HCT116 (cell line): Measurements from ENCODE around the gene SCCPDH. TPM values are rescaled to one million over a fixed set of nuclear protein-coding genes. Genes with fewer than 3 reads are reported as not detected.

Experiments
- ATAC-seq: fragments of 200-7000 bp; cut with Tn5 transposase; 2 replicates; pipeline ENCODE4 v1.9.1; 2020; ENCODE audit warnings: mild to moderate bottlenecking, moderate library complexity
- BruUV-seq: library from RNA; stranded (reverse); fragments of 400-500 nt; replicated peaks from 2 replicates; lab custom pipeline; 2021; lab: Mats Ljungman, UMichigan
- CTCF ChIA-PET: fragments of 300-600 bp; sonication (Branson Sonifier 250); formaldehyde crosslinking; loops from one replicate; lab custom pipeline; 2021; ENCODE audit warnings: antibody characterized with exemption; lab: Charles Lee
- POLR2A ChIA-PET: fragments of 300-600, 350-600 bp; sonication (Branson Sonifier 250); formaldehyde crosslinking; loops from one replicate; lab custom pipeline; 2021; ENCODE audit warnings: antibody characterized with exemption; lab: Charles Lee
- RAD21 ChIA-PET, 2 experiments: fragments of 300-600 bp; sonication (Branson Sonifier 250); formaldehyde crosslinking; loops; one replicate each; lab custom pipeline; 2023; ENCODE audit warnings: low total read pairs in 2 of 2; ENCODE audit not compliant: uncharacterized antibody in 2 of 2, unreplicated experiment in 2 of 2, low non-redundant PET in 1 of 2; lab: Charles Lee
- DNase-seq: peaks from one replicate; pipeline ENCODE4 v3.0.0-alpha.2; 2010; ENCODE audit warnings: low read depth, low spot score
- H2AFZ ChIP-seq: fragments of 200-600 bp; shearing (Covaris generic), sonication (generic); 2 replicates; pipeline ENCODE4 v1.6.1; 2017; ENCODE audit warnings: low read depth, mixed run types, mixed read lengths, antibody characterized with exemption, low read length; ENCODE audit not compliant: poor library complexity, severe bottlenecking
- H3K27ac ChIP-seq: 2 replicates; pipeline ENCODE4 v1.5.1; 2012; ENCODE audit warnings: low read depth, low read length
- H3K27me3 ChIP-seq: fragments of 200-600 bp; sonication (generic); 2 replicates; pipeline ENCODE4 v1.6.1; 2016; ENCODE audit warnings: mixed run types, low read length, mixed read lengths; ENCODE audit not compliant: insufficient read depth
- H3K36me3 ChIP-seq, 2 experiments: fragments of 200-500 bp in 1 of 2; fragments of 200-600 bp in 1 of 2; sonication (Bioruptor generic) in 1 of 2; sonication (generic) in 1 of 2; 2 replicates each; pipeline versions ENCODE4 v1.5.1 to v1.6.1; 2014 to 2016; ENCODE audit warnings: low read length in 2 of 2, inconsistent platforms in 1 of 2, mixed read lengths in 1 of 2, mixed run types in 1 of 2; ENCODE audit not compliant: insufficient read depth in 2 of 2, control insufficient read depth in 1 of 2
- H3K4me1 ChIP-seq, 2 experiments: fragments of 200-600 bp in 1 of 2; sonication (generic) in 1 of 2; 2 replicates each; pipeline versions ENCODE4 v1.5.1 to v1.6.1; 2012 to 2017; ENCODE audit warnings: low read length in 2 of 2, inconsistent platforms in 1 of 2, mild to moderate bottlenecking in 1 of 2, mixed read lengths in 1 of 2, mixed run types in 1 of 2, moderate library complexity in 1 of 2; ENCODE audit not compliant: insufficient read depth in 2 of 2, control insufficient read depth in 1 of 2
- H3K4me2 ChIP-seq: fragments of 200-600 bp; sonication (generic); 2 replicates; pipeline ENCODE4 v1.6.1; 2017; ENCODE audit warnings: mixed run types, low read length, mixed read lengths
- H3K4me3 ChIP-seq, 2 experiments: fragments of 200-600 bp in 1 of 2; sonication (generic) in 1 of 2; replicated peaks in 1 of 2; 2 replicates each; pipeline ENCODE4 v1.5.1; 2011 to 2016; ENCODE audit warnings: low read length in 2 of 2, control low read depth in 1 of 2, low read depth in 1 of 2, mild to moderate bottlenecking in 1 of 2, mixed read lengths in 1 of 2, mixed run types in 1 of 2
- H3K79me2 ChIP-seq: fragments of 200-600 bp; sonication (generic); 2 replicates; pipeline ENCODE4 v1.6.1; 2017; ENCODE audit warnings: mild to moderate bottlenecking, mixed run types, low read length, moderate library complexity, mixed read lengths; ENCODE audit not compliant: insufficient read depth
- H3K9ac ChIP-seq: fragments of 200-600 bp; sonication (generic); 2 replicates; pipeline ENCODE4 v1.6.1; 2016; ENCODE audit warnings: low read length, mixed read lengths
- H3K9me2 ChIP-seq: fragments of 200-600 bp; sonication (generic), shearing (Covaris generic); 2 replicates; pipeline ENCODE4 v1.6.1; 2017; ENCODE audit warnings: mixed run types, mild to moderate bottlenecking, moderate library complexity; ENCODE audit not compliant: insufficient read depth
- H3K9me3 ChIP-seq, 2 experiments: fragments of 200-500 bp in 1 of 2; fragments of 200-600 bp in 1 of 2; sonication (Bioruptor generic) in 1 of 2; sonication (generic) in 1 of 2; 2 replicates each; pipeline ENCODE4 v1.6.1; 2014 to 2017; ENCODE audit warnings: low read length in 2 of 2, mixed read lengths in 2 of 2, inconsistent platforms in 1 of 2, low read depth in 1 of 2, mild to moderate bottlenecking in 1 of 2, mixed run types in 1 of 2, moderate library complexity in 1 of 2; ENCODE audit not compliant: control insufficient read depth in 1 of 2, insufficient read depth in 1 of 2
- H4K20me1 ChIP-seq: fragments of 200-600 bp; sonication (generic), shearing (Covaris generic); 2 replicates; pipeline ENCODE4 v1.6.1; 2017; ENCODE audit warnings: mixed run types, mild to moderate bottlenecking, moderate library complexity; ENCODE audit not compliant: insufficient read depth
- CEBPB ChIP-seq: IDR thresholded peaks from 2 replicates; pipeline ENCODE4 v1.6.1; 2012; ENCODE audit warnings: low read depth
- EGR1 ChIP-seq: IDR thresholded peaks from 2 replicates; pipeline ENCODE4 v1.6.1; 2012; ENCODE audit warnings: low read depth
- EZH2 ChIP-seq: fragments of 200-600 bp; sonication (generic); IDR thresholded peaks from 2 replicates; pipeline ENCODE4 v1.6.1; 2017; ENCODE audit warnings: antibody characterized with exemption, mixed run types
- POLR2AphosphoS5 ChIP-seq: IDR thresholded peaks from 2 replicates; pipeline ENCODE4 v1.6.1; 2011; ENCODE audit warnings: mild to moderate bottlenecking, low read depth, low read length, moderate library complexity
- SP1 ChIP-seq: IDR thresholded peaks from 2 replicates; pipeline ENCODE4 v1.6.1; 2012; ENCODE audit warnings: low read depth
- TCF7L2 ChIP-seq: IDR thresholded peaks from 2 replicates; pipeline ENCODE4 v1.7.0; 2011; ENCODE audit warnings: borderline replicate concordance, inconsistent platforms; ENCODE audit not compliant: insufficient read depth, insufficient read length; ENCODE audit errors: extremely low read depth
- ZFX ChIP-seq: fragments of 450-650 bp; IDR thresholded peaks from 2 replicates; pipeline ENCODE4 v1.6.1; 2017
- intact Hi-C: fragments of 100-400 bp; cut with micrococcal nuclease; formaldehyde crosslinking; loops from 2 replicates; pipeline ENCODE4 v1.10.0; 2022
- total RNA-seq: library from RNA; stranded (reverse); gene quantifications from one replicate; pipeline ENCODE4 v1.2.1, GENCODE V29; 2021; ENCODE audit not compliant: unreplicated experiment
- TF ChIP-seq, protein P1 (sequence below), 3 experiments: fragments of 200-600 bp in 1 of 3; sonication (generic) in 1 of 3; IDR thresholded peaks in 2 of 3; conservative IDR thresholded peaks in 1 of 3; 2 replicates each; pipeline ENCODE4 v1.5.1; 2012 to 2017; ENCODE audit warnings: low read depth in 2 of 3, low read length in 2 of 3, antibody characterized with exemption in 1 of 3, borderline replicate concordance in 1 of 3, control low read depth in 1 of 3, mild to moderate bottlenecking in 1 of 3, mixed read lengths in 1 of 3, mixed run types in 1 of 3, moderate library complexity in 1 of 3; ENCODE audit not compliant: insufficient read depth in 1 of 3
- TF ChIP-seq, protein P2 (sequence below): IDR thresholded peaks from 2 replicates; pipeline ENCODE4 v1.6.1; 2011; ENCODE audit warnings: mild to moderate bottlenecking, low read length, moderate library complexity; ENCODE audit not compliant: insufficient replicate concordance; ENCODE audit errors: extremely low read depth
- TF ChIP-seq, protein P3 (sequence below): IDR thresholded peaks from 2 replicates; pipeline ENCODE4 v1.6.1; 2012

The SCCPDH gene
- total RNA-seq, 1 experiment from 2014 or later: 0.30 TPM

DNA sequence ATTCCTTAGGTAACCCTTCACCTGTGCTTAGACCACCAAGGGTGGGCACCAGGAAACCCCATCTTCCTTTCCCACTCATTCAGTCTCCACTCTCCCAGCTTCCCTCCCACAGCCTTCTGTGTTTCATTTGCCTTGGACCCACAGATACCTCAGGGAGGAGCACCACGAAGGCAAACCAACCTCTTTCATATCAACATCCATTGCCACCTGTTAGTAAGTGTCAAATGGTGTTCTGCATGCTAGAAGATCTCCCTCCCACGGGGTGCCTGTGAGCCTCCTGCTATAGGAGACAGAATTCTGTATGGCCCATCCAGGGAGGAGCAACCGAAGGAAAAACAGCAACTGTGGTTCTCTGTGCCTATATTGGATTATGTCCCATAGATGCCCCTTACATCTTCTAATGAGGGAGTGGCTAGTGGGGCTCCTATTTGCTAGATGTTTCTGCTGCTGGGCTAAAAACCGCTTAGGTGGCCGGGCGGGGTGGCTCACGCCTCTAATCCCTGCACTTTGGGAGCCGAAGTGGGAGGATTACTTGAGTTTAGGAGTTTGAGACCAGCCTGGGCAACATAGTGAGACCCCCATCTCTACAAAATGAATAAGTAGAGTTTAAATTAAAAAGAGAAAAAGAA, 25.6 kb upstream of the SCCPDH start:
- TF ChIP-seq, protein P1, sequence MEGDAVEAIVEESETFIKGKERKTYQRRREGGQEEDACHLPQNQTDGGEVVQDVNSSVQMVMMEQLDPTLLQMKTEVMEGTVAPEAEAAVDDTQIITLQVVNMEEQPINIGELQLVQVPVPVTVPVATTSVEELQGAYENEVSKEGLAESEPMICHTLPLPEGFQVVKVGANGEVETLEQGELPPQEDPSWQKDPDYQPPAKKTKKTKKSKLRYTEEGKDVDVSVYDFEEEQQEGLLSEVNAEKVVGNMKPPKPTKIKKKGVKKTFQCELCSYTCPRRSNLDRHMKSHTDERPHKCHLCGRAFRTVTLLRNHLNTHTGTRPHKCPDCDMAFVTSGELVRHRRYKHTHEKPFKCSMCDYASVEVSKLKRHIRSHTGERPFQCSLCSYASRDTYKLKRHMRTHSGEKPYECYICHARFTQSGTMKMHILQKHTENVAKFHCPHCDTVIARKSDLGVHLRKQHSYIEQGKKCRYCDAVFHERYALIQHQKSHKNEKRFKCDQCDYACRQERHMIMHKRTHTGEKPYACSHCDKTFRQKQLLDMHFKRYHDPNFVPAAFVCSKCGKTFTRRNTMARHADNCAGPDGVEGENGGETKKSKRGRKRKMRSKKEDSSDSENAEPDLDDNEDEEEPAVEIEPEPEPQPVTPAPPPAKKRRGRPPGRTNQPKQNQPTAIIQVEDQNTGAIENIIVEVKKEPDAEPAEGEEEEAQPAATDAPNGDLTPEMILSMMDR (IDR thresholded peaks at IDR 0.05 in 2 of 3, conservative IDR thresholded peaks at IDR 0.05 in 1 of 3; ENCODE audit: borderline replicate concordance in 1 of 3, insufficient read depth in 1 of 3, low read depth in 2 of 3, low read length in 2 of 3): no peak
- TF ChIP-seq, protein P2, sequence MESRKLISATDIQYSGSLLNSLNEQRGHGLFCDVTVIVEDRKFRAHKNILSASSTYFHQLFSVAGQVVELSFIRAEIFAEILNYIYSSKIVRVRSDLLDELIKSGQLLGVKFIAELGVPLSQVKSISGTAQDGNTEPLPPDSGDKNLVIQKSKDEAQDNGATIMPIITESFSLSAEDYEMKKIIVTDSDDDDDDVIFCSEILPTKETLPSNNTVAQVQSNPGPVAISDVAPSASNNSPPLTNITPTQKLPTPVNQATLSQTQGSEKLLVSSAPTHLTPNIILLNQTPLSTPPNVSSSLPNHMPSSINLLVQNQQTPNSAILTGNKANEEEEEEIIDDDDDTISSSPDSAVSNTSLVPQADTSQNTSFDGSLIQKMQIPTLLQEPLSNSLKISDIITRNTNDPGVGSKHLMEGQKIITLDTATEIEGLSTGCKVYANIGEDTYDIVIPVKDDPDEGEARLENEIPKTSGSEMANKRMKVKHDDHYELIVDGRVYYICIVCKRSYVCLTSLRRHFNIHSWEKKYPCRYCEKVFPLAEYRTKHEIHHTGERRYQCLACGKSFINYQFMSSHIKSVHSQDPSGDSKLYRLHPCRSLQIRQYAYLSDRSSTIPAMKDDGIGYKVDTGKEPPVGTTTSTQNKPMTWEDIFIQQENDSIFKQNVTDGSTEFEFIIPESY: no peak
- TF ChIP-seq TCF7L2 (no peak), ZFX (no peak), SP1 (no peak), CEBPB (no peak), POLR2AphosphoS5 (no peak), EZH2 (no peak), EGR1 (no peak)
- TF ChIP-seq, protein P3, sequence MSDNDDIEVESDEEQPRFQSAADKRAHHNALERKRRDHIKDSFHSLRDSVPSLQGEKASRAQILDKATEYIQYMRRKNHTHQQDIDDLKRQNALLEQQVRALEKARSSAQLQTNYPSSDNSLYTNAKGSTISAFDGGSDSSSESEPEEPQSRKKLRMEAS: no peak
- Histone ChIP-seq H3K9me3 (no peaks in the 10 kb centered on the region), H3K4me2 (peak overlapping the region; percentile 71), H3K27ac (no peak overlapping the region), H3K36me3 (no peaks in the 10 kb centered on the region), H2AFZ (peak overlapping the region; percentile 99), H3K4me1 (peaks cover 3 to 20% of the 10 kb centered on the region in 2 experiments; a peak in 3 of 4 replicates), H3K79me2 (no peaks in the 10 kb centered on the region), H3K4me3 (peak overlapping the region in 1 of 2 experiments; percentile 35; a peak in 1 of 4 replicates), H4K20me1 (no peaks in the 10 kb centered on the region), H3K27me3 (no peaks in the 10 kb centered on the region), H3K9ac (peak overlapping the region; percentile 44), H3K9me2 (no peaks in the 10 kb centered on the region)
- DNase-seq (no peak), ATAC-seq (0 out of 2 replicates have a peak, but pooled peaks have one; percentile 2)
- POLR2A ChIA-PET: no interaction called here
- intact Hi-C loops: loop anchor here (1.0 to 2.0 kb wide), 3 partner anchors 56 to 201 kb away; partner anchors contain the start of genes CNST and TFB2M
- CTCF ChIA-PET: no interaction called here
- no TSS peak for BruUV-seq
- RAD21 ChIA-PET: no interaction called here
